BJ (cell line): ENCODE data around the gene PXN. TPM values are rescaled to one million over a fixed set of nuclear protein-coding genes. Genes with fewer than 3 reads are reported as not detected.
"Not testable (repeated sequence)": the region's sequence is repeated elsewhere in the genome, so short reads cannot be mapped to it uniquely, and the experiment has no call there.

Experiments used
- CTCF ChIA-PET: fragments of 350-600 bp; formaldehyde crosslinking; extraction: SDS; loops from one replicate; lab custom pipeline; 2021; ENCODE audit warnings: antibody characterized with exemption, inconsistent platforms; lab: Yijun Ruan, JAX
- POLR2A ChIA-PET: fragments of 300-600 bp; sonication (Branson Sonifier 250); formaldehyde crosslinking; extraction: SDS; loops from one replicate; lab custom pipeline; 2021; ENCODE audit warnings: antibody characterized with exemption; lab: Charles Lee
- DNase-seq: peaks from one replicate; pipeline ENCODE4 v3.0.0-alpha.2; 2011; ENCODE audit warnings: low read depth
- H3K27me3 ChIP-seq: 2 replicates; pipeline ENCODE4 v1.6.0; 2011; ENCODE audit warnings: low read length; ENCODE audit not compliant: control insufficient read depth, insufficient read depth
- H3K36me3 ChIP-seq: 2 replicates; pipeline ENCODE4 v1.5.1; 2011; ENCODE audit warnings: low read length; ENCODE audit not compliant: control insufficient read depth, insufficient read depth
- H3K4me3 ChIP-seq: 2 replicates; pipeline ENCODE4 v1.5.1; 2011; ENCODE audit warnings: low read depth, mild to moderate bottlenecking, control low read depth, low read length
- CTCF ChIP-seq: IDR thresholded peaks from 2 replicates; pipeline ENCODE4 v1.5.1; 2011; ENCODE audit warnings: low read depth, mild to moderate bottlenecking, control low read depth, inconsistent platforms, low read length, moderate library complexity; ENCODE audit not compliant: insufficient read depth
- polyA plus RNA-seq: library from polyadenylated mRNA; depleted of rRNA; stranded (reverse); fragments of >200 nt; gene quantifications from 2 replicates; pipeline ENCODE4 v1.2.3, GENCODE V29; 2011

PXN gene
- polyA plus RNA-seq, 1 experiment, result 41.8 TPM

- CTCF ChIA-PET, result interaction anchor here (1.8 to 9.5 kb wide), 3 partner anchors 14 to 20 kb away, joined by 9 to 75 read pairs (median 25); partner anchors contain the start of gene PXN
- no peak for DNase-seq
- no peak for TF ChIP-seq CTCF
Observed at GRCh38 chr12:120249875-120250795, 15.4 kb downstream of the PXN start.

GRCh38 chr12:120249266-120249874, 16.2 kb downstream of the PXN start:
- no peak for DNase-seq
- Histone ChIP-seq H3K4me3 (no peak overlapping the region), H3K27me3 (no peaks in the 10 kb centered on the region), H3K36me3 (no peaks in the 10 kb centered on the region)
- TF ChIP-seq CTCF, result no peak
- CTCF ChIA-PET, result interaction anchor here (1.0 to 9.5 kb wide), 5 partner anchors 12 to 19 kb away, joined by 3 to 75 read pairs (median 9); partner anchors contain the start of gene PXN
- POLR2A ChIA-PET, result interaction anchor here (0.6 kb wide), 2 partner anchors 42 to 48 kb away, joined by 3 to 4 read pairs; no protein-coding TSS in a partner anchor

More at GRCh38 chr12:120249875-120250795, 15.4 kb downstream of the PXN start:
- Histone ChIP-seq H3K4me3 (no peak overlapping the region), H3K36me3 (peaks cover under 1% of the 10 kb centered on the region; the same call in 1 of the 2 replicates), H3K27me3 (no peaks in the 10 kb centered on the region)
- POLR2A ChIA-PET, result interaction anchor here (0.6 kb wide), 1 partner anchor 41 kb away, joined by 4 read pairs; no protein-coding TSS in a partner anchor

- H3K4me3 ChIP-seq, result no peak overlapping the region
- POLR2A ChIA-PET, result interaction anchor here (0.7 to 1.3 kb wide), 3 partner anchors 9 to 46 kb away, joined by 3 to 5 read pairs (median 4); partner anchors contain the start of gene RPLP0
Observed at GRCh38 chr12:120247621-120248030, 17.9 kb downstream of the PXN start.

GRCh38 chr12:120247183-120247582, 18.3 kb downstream of the PXN start:
- TF ChIP-seq CTCF, result no peak
- H3K36me3 ChIP-seq, result no peaks in the 10 kb centered on the region
- POLR2A ChIA-PET, result interaction anchor here (0.6 to 1.3 kb wide), 3 partner anchors 10 to 46 kb away, joined by 3 to 8 read pairs (median 5); partner anchors contain the start of genes RNU4-2 and RPLP0
- DNase-seq, result no peak
- no peak overlapping the region for H3K4me3 ChIP-seq
- no peaks in the 10 kb centered on the region for H3K27me3 ChIP-seq
- CTCF ChIA-PET, result interaction anchor here (1.2 to 9.5 kb wide), 6 partner anchors 9 to 20 kb away, joined by 3 to 75 read pairs (median 7); partner anchors contain the start of gene PXN

More at GRCh38 chr12:120247621-120248030, 17.9 kb downstream of the PXN start:
- TF ChIP-seq CTCF, result no peak
- CTCF ChIA-PET, result interaction anchor here (0.7 to 9.5 kb wide), 7 partner anchors 10 to 46 kb away, joined by 3 to 75 read pairs (median 6); partner anchors contain the start of genes PXN and RPLP0
- Histone ChIP-seq H3K27me3 (no peaks in the 10 kb centered on the region), H3K36me3 (no peaks in the 10 kb centered on the region)
- peak; percentile 56 for DNase-seq

- not testable (repeated sequence) for H3K4me3 ChIP-seq, H3K27me3 ChIP-seq, DNase-seq, H3K36me3 ChIP-seq
- CTCF ChIA-PET, result interaction anchor here (0.7 to 9.5 kb wide), 5 partner anchors 9 to 28 kb away, joined by 3 to 75 read pairs (median 8); no protein-coding TSS in a partner anchor
- POLR2A ChIA-PET, result interaction anchor here (0.6 to 1.3 kb wide), 3 partner anchors 10 to 46 kb away, joined by 3 to 8 read pairs (median 5); partner anchors contain the start of genes RNU4-2 and RPLP0
Observed at GRCh38 chr12:120246705-120247104, 18.8 kb downstream of the PXN start.
